ENCODE data around the gene ARFGAP2. TPM values are rescaled to one million over a fixed set of nuclear protein-coding genes. Genes with fewer than 3 reads are reported as not detected.

ARFGAP2 gene
- polyA plus RNA-seq, 1 of the 3 experiments (the other 2 are of a cell fraction), result 52.5 TPM

DNA sequence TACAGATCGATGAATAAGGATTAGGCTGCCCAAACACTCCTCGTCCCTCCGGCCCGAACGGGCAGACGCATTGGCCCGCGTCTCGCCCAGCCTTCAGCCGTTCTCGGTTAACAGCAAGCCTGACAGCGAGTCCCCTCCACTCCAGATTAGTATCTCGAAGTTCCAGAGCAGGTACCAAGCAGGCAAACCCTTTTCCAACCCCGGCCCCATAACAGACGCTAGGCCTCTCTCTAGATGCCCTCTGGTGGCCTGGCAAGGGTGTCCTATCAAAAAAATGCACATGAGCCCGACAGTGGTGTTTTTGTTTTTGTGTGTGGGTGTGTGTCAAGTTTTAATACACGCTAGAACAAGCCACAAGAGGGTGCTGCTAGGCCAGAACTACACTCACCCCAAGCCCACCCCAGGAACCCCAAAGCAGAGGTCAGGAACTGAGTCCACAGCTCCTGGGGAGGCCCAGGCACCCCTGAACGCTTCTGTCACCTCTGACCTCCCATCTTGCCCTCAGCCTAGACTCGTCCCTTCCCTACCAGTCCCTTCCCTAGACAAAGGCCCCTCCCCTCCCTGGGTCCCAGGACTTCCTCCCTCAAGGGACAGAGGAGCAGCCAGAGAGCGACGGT, 658 bp upstream of the ARFGAP2 start:
- Histone ChIP-seq H3F3A (replicated peaks; ENCODE audit: insufficient read depth) (peaks cover 12% of the 10 kb centered on the region), H3K4me2 (peak overlapping the region; percentile 99), H4K20me1 (ENCODE audit: insufficient read depth) (no peaks in the 10 kb centered on the region), H3K9ac (peak overlapping the region; percentile 94), H3K4me1 (ENCODE audit: control insufficient read depth in 1 of 2, insufficient read depth in 2 of 2, low read depth in 1 of 2, low read length in 1 of 2) (peaks cover 15 to 18% of the 10 kb centered on the region in 2 experiments), H3K36me3 (replicated peaks in 1 of 2; ENCODE audit: control insufficient read depth in 1 of 2, insufficient read depth in 2 of 2, low read length in 1 of 2) (peaks cover 6 to 22% of the 10 kb centered on the region in 2 experiments), H2AFZ (ENCODE audit: low read depth) (peak overlapping the region; percentile 99), H3K79me2 (ENCODE audit: insufficient read depth) (peaks cover 44% of the 10 kb centered on the region), H3K4me3 (ENCODE audit: low read depth in 2 of 2, low read length in 1 of 2) (peak overlapping the region; percentile 88 to 99), H3K27me3 (ENCODE audit: insufficient read depth) (no peaks in the 10 kb centered on the region), H3K9me3 (no peaks in the 10 kb centered on the region), H3K9me2 (no peaks in the 10 kb centered on the region), H3K27ac (ENCODE audit: low read depth in 2 of 2, low read length in 1 of 2) (peak overlapping the region; percentile 94)
- DNase-seq, result peak; percentile 80
- 0 out of 2 replicates have a peak, but pooled peaks have one; percentile 8 for TF ChIP-seq POLR2AphosphoS5 (IDR thresholded peaks at IDR 0.05; ENCODE audit: low read depth, low read length)
- peak; percentile 65 for TF ChIP-seq MXI1 (IDR thresholded peaks at IDR 0.05; ENCODE audit: low read depth, low read length)
- TF ChIP-seq, protein P1, sequence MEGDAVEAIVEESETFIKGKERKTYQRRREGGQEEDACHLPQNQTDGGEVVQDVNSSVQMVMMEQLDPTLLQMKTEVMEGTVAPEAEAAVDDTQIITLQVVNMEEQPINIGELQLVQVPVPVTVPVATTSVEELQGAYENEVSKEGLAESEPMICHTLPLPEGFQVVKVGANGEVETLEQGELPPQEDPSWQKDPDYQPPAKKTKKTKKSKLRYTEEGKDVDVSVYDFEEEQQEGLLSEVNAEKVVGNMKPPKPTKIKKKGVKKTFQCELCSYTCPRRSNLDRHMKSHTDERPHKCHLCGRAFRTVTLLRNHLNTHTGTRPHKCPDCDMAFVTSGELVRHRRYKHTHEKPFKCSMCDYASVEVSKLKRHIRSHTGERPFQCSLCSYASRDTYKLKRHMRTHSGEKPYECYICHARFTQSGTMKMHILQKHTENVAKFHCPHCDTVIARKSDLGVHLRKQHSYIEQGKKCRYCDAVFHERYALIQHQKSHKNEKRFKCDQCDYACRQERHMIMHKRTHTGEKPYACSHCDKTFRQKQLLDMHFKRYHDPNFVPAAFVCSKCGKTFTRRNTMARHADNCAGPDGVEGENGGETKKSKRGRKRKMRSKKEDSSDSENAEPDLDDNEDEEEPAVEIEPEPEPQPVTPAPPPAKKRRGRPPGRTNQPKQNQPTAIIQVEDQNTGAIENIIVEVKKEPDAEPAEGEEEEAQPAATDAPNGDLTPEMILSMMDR (IDR thresholded peaks at IDR 0.05), result peak; percentile 77
- TF ChIP-seq GATA2 (CRISPR knock-in tag; IDR thresholded peaks at IDR 0.05), result peak; percentile 44
- peak; percentile 58 for TF ChIP-seq SMC3 (IDR thresholded peaks at IDR 0.05; ENCODE audit: low read depth, low read length)
- TF ChIP-seq ELF1 (IDR thresholded peaks at IDR 0.05), result no peak
- TF ChIP-seq, protein P2, sequence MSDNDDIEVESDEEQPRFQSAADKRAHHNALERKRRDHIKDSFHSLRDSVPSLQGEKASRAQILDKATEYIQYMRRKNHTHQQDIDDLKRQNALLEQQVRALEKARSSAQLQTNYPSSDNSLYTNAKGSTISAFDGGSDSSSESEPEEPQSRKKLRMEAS (IDR thresholded peaks at IDR 0.05; ENCODE audit: low read depth), result peak; percentile 52
- peak; percentile 74 for TF ChIP-seq RAD21 (IDR thresholded peaks at IDR 0.05; ENCODE audit: low read length)
- no peak for TF ChIP-seq FOXM1 (IDR thresholded peaks at IDR 0.05; ENCODE audit: low read depth)
- 13% methylated on average over 16 of the region's 21 CpGs for WGBS (ENCODE audit: low lambda C conversion rate)
- ChIA-PET CTCF (interaction anchor here (0.5 to 4.2 kb wide), 31 partner anchors 8 to 286 kb away, joined by 3 to 78 read pairs (median 4); partner anchors contain the start of genes ACP2, DDB2, MYBPC3 and NR1H3), POLR2A (interaction anchor here (1.3 to 3.3 kb wide), 3 partner anchors 10 to 72 kb away, joined by 3 to 16 read pairs (median 5); partner anchors contain the start of gene ACP2)

DNA sequence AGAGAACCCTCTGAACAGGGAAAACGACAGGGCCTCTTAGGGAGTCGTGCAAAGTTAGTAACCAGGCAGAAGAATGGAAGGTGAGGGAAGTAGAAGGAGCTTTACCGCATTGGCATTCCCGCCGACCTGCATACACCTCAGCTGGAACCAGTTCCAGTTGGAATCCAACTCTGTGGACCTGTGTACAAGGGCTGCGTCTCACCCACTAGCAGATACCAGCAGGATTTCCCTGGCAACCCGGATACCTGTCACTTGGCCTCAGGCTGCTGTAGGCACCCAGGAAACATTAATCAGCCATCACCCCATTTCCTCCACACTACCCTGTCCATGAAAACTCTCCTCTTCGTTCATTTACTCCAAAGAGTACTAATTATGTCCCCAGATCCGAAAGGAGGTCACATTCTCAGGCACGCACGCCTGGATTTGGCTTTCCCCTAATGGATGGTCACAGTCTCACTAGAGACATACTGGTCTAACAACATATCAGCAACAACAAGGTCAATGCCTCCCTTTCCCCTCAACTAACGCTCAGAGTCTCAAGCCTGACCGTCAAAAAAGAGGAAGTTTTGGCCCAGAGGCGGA, 842 bp downstream of the ARFGAP2 start:
- Histone ChIP-seq H3K9me3 (no peaks in the 10 kb centered on the region), H3F3A (replicated peaks; ENCODE audit: insufficient read depth) (peaks cover 12% of the 10 kb centered on the region), H3K79me2 (ENCODE audit: insufficient read depth) (peaks cover 58% of the 10 kb centered on the region), H3K27me3 (ENCODE audit: insufficient read depth) (no peaks in the 10 kb centered on the region), H3K4me2 (peak overlapping the region; percentile 89), H3K4me3 (ENCODE audit: low read depth in 2 of 2, low read length in 1 of 2) (peak overlapping the region; percentile 88 to 99), H2AFZ (ENCODE audit: low read depth) (no peak overlapping the region), H4K20me1 (ENCODE audit: insufficient read depth) (no peaks in the 10 kb centered on the region), H3K9ac (peak overlapping the region; percentile 94), H3K9me2 (no peaks in the 10 kb centered on the region), H3K27ac (ENCODE audit: low read depth in 2 of 2, low read length in 1 of 2) (peak overlapping the region; percentile 91 to 94; a peak in 2 of 4 replicates), H3K4me1 (ENCODE audit: control insufficient read depth in 1 of 2, insufficient read depth in 2 of 2, low read depth in 1 of 2, low read length in 1 of 2) (peaks cover 15 to 18% of the 10 kb centered on the region in 2 experiments), H3K36me3 (replicated peaks in 1 of 2; ENCODE audit: control insufficient read depth in 1 of 2, insufficient read depth in 2 of 2, low read length in 1 of 2) (peaks cover 9 to 37% of the 10 kb centered on the region in 2 experiments)
- WGBS (ENCODE audit: low lambda C conversion rate), result 38% methylated on average over 10 of the region's 14 CpGs
- POLR2A ChIA-PET, result interaction anchor here (1.1 kb wide), 1 partner anchor 13 kb away, joined by 4 read pairs; no protein-coding TSS in a partner anchor
- CTCF ChIA-PET, result interaction anchor here (0.7 to 3.2 kb wide), 3 partner anchors 11 to 179 kb away, joined by 4 to 11 read pairs (median 7); no protein-coding TSS in a partner anchor
- no peak for DNase-seq
- TF ChIP-seq CHD2 (IDR thresholded peaks at IDR 0.05; ENCODE audit: low read length, partially characterized antibody) (no peak), ELF1 (IDR thresholded peaks at IDR 0.05) (no peak), MEF2A (IDR thresholded peaks at IDR 0.05; ENCODE audit: borderline replicate concordance, low read depth) (no peak), FOSL2 (IDR thresholded peaks at IDR 0.05; ENCODE audit: borderline replicate concordance, low read depth) (no peak), FOXM1 (IDR thresholded peaks at IDR 0.05; ENCODE audit: low read depth) (no peak), JUND (IDR thresholded peaks at IDR 0.05) (no peak), SIN3A (IDR thresholded peaks at IDR 0.05; ENCODE audit: borderline replicate concordance, low read depth, low read length) (no peak), GABPA (IDR thresholded peaks at IDR 0.05; ENCODE audit: low read depth) (no peak), FOXJ3 (CRISPR knock-in tag; IDR thresholded peaks at IDR 0.05) (no peak), NFIC (IDR thresholded peaks at IDR 0.05; ENCODE audit: borderline replicate concordance) (no peak)
- TF ChIP-seq, protein P3, sequence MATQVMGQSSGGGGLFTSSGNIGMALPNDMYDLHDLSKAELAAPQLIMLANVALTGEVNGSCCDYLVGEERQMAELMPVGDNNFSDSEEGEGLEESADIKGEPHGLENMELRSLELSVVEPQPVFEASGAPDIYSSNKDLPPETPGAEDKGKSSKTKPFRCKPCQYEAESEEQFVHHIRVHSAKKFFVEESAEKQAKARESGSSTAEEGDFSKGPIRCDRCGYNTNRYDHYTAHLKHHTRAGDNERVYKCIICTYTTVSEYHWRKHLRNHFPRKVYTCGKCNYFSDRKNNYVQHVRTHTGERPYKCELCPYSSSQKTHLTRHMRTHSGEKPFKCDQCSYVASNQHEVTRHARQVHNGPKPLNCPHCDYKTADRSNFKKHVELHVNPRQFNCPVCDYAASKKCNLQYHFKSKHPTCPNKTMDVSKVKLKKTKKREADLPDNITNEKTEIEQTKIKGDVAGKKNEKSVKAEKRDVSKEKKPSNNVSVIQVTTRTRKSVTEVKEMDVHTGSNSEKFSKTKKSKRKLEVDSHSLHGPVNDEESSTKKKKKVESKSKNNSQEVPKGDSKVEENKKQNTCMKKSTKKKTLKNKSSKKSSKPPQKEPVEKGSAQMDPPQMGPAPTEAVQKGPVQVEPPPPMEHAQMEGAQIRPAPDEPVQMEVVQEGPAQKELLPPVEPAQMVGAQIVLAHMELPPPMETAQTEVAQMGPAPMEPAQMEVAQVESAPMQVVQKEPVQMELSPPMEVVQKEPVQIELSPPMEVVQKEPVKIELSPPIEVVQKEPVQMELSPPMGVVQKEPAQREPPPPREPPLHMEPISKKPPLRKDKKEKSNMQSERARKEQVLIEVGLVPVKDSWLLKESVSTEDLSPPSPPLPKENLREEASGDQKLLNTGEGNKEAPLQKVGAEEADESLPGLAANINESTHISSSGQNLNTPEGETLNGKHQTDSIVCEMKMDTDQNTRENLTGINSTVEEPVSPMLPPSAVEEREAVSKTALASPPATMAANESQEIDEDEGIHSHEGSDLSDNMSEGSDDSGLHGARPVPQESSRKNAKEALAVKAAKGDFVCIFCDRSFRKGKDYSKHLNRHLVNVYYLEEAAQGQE (IDR thresholded peaks at IDR 0.05; ENCODE audit: low read depth, low read length), result no peak
- TF ChIP-seq, protein P4, sequence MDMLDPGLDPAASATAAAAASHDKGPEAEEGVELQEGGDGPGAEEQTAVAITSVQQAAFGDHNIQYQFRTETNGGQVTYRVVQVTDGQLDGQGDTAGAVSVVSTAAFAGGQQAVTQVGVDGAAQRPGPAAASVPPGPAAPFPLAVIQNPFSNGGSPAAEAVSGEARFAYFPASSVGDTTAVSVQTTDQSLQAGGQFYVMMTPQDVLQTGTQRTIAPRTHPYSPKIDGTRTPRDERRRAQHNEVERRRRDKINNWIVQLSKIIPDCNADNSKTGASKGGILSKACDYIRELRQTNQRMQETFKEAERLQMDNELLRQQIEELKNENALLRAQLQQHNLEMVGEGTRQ (IDR thresholded peaks at IDR 0.05; ENCODE audit: borderline replicate concordance, low read depth, low read length), result no peak

Measured in SK-N-SH (cell line).